Measurements from ENCODE around the gene TAF10.

TAF10 gene

DNA sequence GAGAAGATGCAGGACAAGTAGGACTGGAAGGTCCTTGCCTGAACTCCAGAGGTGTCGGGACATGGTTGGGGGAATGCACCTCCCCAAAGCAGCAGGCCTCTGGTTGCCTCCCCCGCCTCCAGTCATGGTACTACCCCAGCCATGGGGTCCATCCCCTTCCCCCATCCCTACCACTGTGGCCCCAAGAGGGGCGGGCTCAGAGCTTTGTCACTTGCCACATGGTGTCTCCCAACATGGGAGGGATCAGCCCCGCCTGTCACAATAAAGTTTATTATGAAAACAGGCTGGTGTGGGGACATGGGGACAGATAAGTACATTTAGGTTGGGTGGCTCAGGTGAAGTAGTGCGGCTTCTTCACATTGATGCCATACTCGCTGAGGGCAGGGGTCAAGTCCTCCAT, 1.4 kb downstream of the TAF10 start:
- peaks cover 43% of the 10 kb centered on the region for H3K4me1 Mint-ChIP-seq (ENCODE audit: low read depth)

DNA sequence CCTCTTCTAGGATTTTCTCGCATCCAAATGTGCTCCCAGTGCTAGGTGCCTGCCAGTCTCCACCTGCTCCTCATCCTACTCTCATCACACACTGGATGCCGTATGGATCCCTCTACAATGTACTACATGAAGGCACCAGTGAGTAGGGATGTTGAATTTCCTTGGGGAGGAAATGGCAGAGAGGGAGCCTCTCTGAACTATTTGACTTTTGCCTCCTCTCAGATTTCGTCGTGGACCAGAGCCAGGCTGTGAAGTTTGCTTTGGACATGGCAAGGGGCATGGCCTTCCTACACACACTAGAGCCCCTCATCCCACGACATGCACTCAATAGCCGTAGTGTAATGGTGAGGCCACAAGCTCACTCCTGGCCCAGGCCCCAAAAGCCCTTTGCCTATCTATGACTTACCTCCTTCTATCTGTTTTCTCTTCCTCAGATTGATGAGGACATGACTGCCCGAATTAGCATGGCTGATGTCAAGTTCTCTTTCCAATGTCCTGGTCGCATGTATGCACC, 2.5 kb downstream of the TAF10 start:
- Mint-ChIP-seq H3K4me1 (ENCODE audit: low read depth) (peaks cover 42% of the 10 kb centered on the region), H3K36me3 (no peaks in the 10 kb centered on the region), H3K27me3 (no peaks in the 10 kb centered on the region), H3K9me3 (ENCODE audit: low read depth) (no peaks in the 10 kb centered on the region), H3K4me3 (peak overlapping the region; percentile 97), H3K27ac (peak overlapping the region; percentile 95)

More for the DNA sequence above, 1.4 kb downstream of the TAF10 start:
- H3K27me3 Mint-ChIP-seq = no peaks in the 10 kb centered on the region
- H3K9me3 Mint-ChIP-seq (ENCODE audit: low read depth) = no peaks in the 10 kb centered on the region
- peak overlapping the region; percentile 95 for H3K27ac Mint-ChIP-seq
- H3K4me3 Mint-ChIP-seq = peak overlapping the region; percentile 97
- H3K36me3 Mint-ChIP-seq = no peaks in the 10 kb centered on the region

GRCh38 chr11:6608726-6609501, 3.1 kb downstream of the TAF10 start:
- Mint-ChIP-seq H3K27ac (peak overlapping the region; percentile 95), H3K27me3 (no peaks in the 10 kb centered on the region), H3K9me3 (ENCODE audit: low read depth) (no peaks in the 10 kb centered on the region), H3K36me3 (no peaks in the 10 kb centered on the region), H3K4me3 (no peak overlapping the region), H3K4me1 (ENCODE audit: low read depth) (peaks cover 42% of the 10 kb centered on the region)

GRCh38 chr11:6608011-6608410, 4.0 kb downstream of the TAF10 start:
- Mint-ChIP-seq H3K4me1 (ENCODE audit: low read depth) (peaks cover 42% of the 10 kb centered on the region), H3K9me3 (ENCODE audit: low read depth) (no peaks in the 10 kb centered on the region), H3K4me3 (peak overlapping the region; percentile 49), H3K27me3 (no peaks in the 10 kb centered on the region), H3K27ac (no peak overlapping the region), H3K36me3 (no peaks in the 10 kb centered on the region)

DNA sequence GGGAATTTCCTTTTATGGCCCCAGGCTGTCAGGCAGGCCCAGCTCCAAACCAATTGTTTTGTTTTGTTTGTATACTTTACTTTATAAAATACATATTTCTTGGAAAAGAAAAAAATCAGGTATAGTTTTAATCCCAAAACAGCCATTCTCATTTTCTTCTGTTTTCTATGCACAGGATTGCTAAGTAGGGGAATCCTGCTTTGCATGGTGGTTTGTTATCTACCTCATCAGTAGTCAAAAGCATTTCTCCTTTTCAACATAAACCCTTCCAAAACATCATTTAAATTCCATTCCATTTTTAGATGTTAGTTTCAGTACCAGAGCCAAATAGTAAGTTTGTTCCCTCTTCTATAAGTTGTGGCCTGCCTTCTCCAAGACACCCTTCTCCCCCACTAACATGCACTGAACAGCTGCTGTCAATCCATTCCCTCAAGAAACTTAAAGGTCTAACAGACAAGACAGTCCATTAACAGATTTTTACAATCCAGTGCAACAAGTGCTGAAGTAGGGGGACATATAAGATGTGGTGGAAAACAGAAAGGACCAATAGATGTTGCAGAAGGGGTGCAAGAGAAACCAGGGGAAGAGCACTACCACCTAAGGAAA, 4.7 kb downstream of the TAF10 start:
- peak overlapping the region; percentile 49 for H3K4me3 Mint-ChIP-seq
- no peaks in the 10 kb centered on the region for H3K27me3 Mint-ChIP-seq
- H3K36me3 Mint-ChIP-seq = no peaks in the 10 kb centered on the region
- no peaks in the 10 kb centered on the region for H3K9me3 Mint-ChIP-seq (ENCODE audit: low read depth)
- peaks cover 42% of the 10 kb centered on the region for H3K4me1 Mint-ChIP-seq (ENCODE audit: low read depth)
- no peak overlapping the region for H3K27ac Mint-ChIP-seq

DNA sequence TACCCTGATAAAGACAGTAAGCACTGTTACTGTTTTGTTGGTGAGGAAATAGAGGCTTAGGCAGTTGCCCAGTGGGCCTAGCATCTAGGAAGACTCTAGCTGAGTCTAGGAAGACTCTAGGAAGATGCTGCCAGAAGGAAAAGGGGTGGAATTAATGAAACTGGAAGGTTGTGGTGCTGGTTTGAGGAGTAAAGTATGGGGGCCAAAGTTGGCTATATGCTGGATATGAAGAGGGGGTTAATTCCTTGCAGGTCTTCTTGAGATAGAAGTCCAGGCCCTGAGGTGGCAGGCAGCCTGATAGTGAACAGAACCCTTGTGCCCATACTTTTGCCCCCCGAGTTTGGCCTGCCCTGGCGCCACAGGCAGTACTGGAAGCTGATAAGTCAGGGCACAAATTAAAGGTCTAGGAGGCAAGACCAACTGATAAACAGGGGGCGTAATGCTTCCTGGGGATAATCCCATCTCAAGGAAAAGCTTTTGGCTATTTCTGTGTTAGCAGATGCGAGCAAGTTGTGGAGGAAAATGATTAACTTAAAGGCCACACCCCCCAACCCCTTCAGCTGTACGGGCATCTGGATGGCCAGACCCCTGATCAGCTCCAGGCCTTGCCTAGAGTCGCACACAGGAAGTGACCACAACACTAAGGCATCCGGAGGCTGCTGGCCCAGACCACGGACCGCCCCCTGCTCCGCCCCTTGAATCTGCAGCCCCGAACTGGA, 5.4 kb downstream of the TAF10 start:
- no peaks in the 10 kb centered on the region for H3K36me3 Mint-ChIP-seq
- no peak overlapping the region for H3K27ac Mint-ChIP-seq
- no peaks in the 10 kb centered on the region for H3K9me3 Mint-ChIP-seq (ENCODE audit: low read depth)
- H3K4me3 Mint-ChIP-seq = no peak overlapping the region
- H3K4me1 Mint-ChIP-seq (ENCODE audit: low read depth) = peaks cover 42% of the 10 kb centered on the region
- no peaks in the 10 kb centered on the region for H3K27me3 Mint-ChIP-seq

- Mint-ChIP-seq H3K36me3 (no peaks in the 10 kb centered on the region), H3K9me3 (ENCODE audit: low read depth) (no peaks in the 10 kb centered on the region), H3K27ac (no peak overlapping the region), H3K27me3 (no peaks in the 10 kb centered on the region), H3K4me3 (no peak overlapping the region), H3K4me1 (ENCODE audit: low read depth) (peaks cover 31% of the 10 kb centered on the region)
Observed at GRCh38 chr11:6604790-6605189, 7.2 kb downstream of the TAF10 start.

DNA sequence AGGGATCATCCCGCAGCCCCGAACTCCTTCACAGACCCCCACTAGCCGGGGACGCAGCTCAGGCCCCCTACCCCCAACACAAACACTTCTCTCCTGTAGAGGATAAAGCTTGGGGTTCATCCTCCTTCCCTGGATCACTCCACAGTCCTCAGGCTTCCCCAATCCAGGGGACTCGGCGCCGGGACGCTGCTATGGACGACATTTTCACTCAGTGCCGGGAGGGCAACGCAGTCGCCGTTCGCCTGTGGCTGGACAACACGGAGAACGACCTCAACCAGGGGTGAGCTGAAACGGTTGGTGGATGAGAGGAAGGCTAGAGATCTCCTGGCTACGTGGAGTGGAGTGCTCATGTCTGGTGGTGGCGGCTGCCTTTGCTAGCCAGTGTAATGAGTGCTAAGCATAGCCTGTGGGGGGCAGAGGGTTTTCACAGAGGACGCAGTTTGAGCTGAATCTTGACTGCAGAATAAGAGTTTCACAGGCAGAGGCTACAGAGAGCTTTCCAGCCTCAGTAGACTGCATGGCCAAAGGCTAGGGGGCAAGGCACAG, 7.9 kb downstream of the TAF10 start:
- H3K4me3 Mint-ChIP-seq = no peak overlapping the region
- no peaks in the 10 kb centered on the region for H3K27me3 Mint-ChIP-seq
- peaks cover 4% of the 10 kb centered on the region for H3K36me3 Mint-ChIP-seq
- peaks cover 33% of the 10 kb centered on the region for H3K4me1 Mint-ChIP-seq (ENCODE audit: low read depth)
- H3K9me3 Mint-ChIP-seq (ENCODE audit: low read depth) = no peaks in the 10 kb centered on the region
- H3K27ac Mint-ChIP-seq = no peak overlapping the region

- peaks cover 33% of the 10 kb centered on the region for H3K4me1 Mint-ChIP-seq (ENCODE audit: low read depth)
- H3K9me3 Mint-ChIP-seq (ENCODE audit: low read depth) = no peaks in the 10 kb centered on the region
- H3K36me3 Mint-ChIP-seq = peaks cover 4% of the 10 kb centered on the region
- H3K27me3 Mint-ChIP-seq = no peaks in the 10 kb centered on the region
- no peak within 1 kb of the TSS for H3K4me3 Mint-ChIP-seq
- no peak within 1 kb of the TSS for H3K27ac Mint-ChIP-seq
Observed at GRCh38 chr11:6603287-6604080, 8.5 kb downstream of the TAF10 start, which contains the start of the genes ILK and RRP8. Gene ILK, plus strand, starts transcription at chr11:6603774. Its CDS starts 498 bp downstream, at chr11:6604272. Gene RRP8, minus strand, starts transcription at chr11:6603616. Its CDS starts 114 bp downstream, at chr11:6603502.

- Mint-ChIP-seq H3K27ac (peak overlapping the region; percentile 82), H3K4me3 (no peak overlapping the region), H3K9me3 (ENCODE audit: low read depth) (no peaks in the 10 kb centered on the region), H3K4me1 (ENCODE audit: low read depth) (peaks cover 29% of the 10 kb centered on the region), H3K27me3 (no peaks in the 10 kb centered on the region), H3K36me3 (peaks cover 11% of the 10 kb centered on the region)
Observed at GRCh38 chr11:6602096-6602940, 9.7 kb downstream of the TAF10 start.

DNA sequence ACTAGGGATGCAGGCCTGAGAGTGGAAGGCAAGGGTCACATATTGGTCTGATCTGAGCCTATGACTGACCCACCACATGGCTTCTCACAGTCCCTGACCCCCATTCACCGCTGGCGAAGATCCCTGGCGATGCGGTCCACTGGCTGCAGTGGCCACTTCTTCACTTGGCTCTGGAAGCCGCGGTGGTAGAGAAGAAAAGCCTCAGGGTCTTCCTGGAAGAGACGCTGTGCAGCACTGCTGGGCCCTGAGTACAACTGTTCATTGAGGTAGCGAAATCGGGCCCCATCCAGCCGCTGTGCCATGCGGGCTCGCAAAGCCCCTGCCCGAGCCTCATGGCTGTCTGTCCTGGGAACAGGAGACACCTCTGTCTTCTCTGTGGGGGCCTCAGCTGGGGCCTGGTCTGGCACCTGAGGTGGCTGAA, 11.0 kb downstream of the TAF10 start:
- peaks cover 35% of the 10 kb centered on the region for H3K4me1 Mint-ChIP-seq (ENCODE audit: low read depth)
- peaks cover 16% of the 10 kb centered on the region for H3K36me3 Mint-ChIP-seq
- H3K4me3 Mint-ChIP-seq = no peak overlapping the region
- H3K27me3 Mint-ChIP-seq = no peaks in the 10 kb centered on the region
- peak overlapping the region; percentile 16 for H3K27ac Mint-ChIP-seq
- no peaks in the 10 kb centered on the region for H3K9me3 Mint-ChIP-seq (ENCODE audit: low read depth)

GRCh38 chr11:6599881-6600390, 12.1 kb downstream of the TAF10 start:
- Mint-ChIP-seq H3K9me3 (ENCODE audit: low read depth) (no peaks in the 10 kb centered on the region), H3K27me3 (no peaks in the 10 kb centered on the region), H3K27ac (peak overlapping the region; percentile 5), H3K4me1 (ENCODE audit: low read depth) (peaks cover 41% of the 10 kb centered on the region), H3K4me3 (no peak overlapping the region), H3K36me3 (peaks cover 18% of the 10 kb centered on the region)

DNA sequence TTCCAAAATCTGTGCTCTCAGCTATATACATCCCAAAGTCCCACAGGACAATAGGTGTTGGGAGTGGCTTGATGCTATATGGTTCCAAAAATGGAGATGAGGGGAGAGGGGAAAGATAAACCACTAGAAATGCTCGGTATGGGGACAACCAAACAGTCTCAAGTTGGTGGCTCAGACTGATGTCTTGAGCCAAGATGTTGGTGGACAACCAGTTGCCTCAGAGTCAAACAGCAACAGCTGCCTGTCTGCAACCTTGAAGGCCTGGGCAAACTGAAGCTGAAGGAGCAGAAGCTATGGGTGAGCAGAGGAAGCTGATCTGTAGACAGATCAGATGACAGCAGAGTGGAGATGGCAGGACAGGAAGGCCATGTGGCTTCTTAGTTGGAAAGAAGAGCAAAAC, 12.6 kb downstream of the TAF10 start:
- peaks cover 18% of the 10 kb centered on the region for H3K36me3 Mint-ChIP-seq
- peak overlapping the region; percentile 5 for H3K27ac Mint-ChIP-seq

More for the DNA sequence above, 12.6 kb downstream of the TAF10 start:
- peaks cover 44% of the 10 kb centered on the region for H3K4me1 Mint-ChIP-seq (ENCODE audit: low read depth)
- H3K9me3 Mint-ChIP-seq (ENCODE audit: low read depth) = no peaks in the 10 kb centered on the region
- no peaks in the 10 kb centered on the region for H3K27me3 Mint-ChIP-seq
- peak overlapping the region; percentile 5 for H3K4me3 Mint-ChIP-seq
